SK-N-SH (cell line): Measurements from ENCODE around the gene RNF4. TPM values are rescaled to one million over a fixed set of nuclear protein-coding genes. Genes with fewer than 3 reads are reported as not detected.

Experiments used
- CTCF ChIA-PET: fragments of 300-600, 350-600 bp; formaldehyde crosslinking; extraction: SDS; loops from one replicate; lab custom pipeline; 2021; lab: Yijun Ruan, JAX
- POLR2A ChIA-PET: fragments of 350-600 bp; sonication (Branson Sonifier 250); formaldehyde crosslinking; extraction: SDS; loops from one replicate; lab custom pipeline; 2020; ENCODE audit warnings: antibody characterized with exemption, inconsistent platforms; lab: Yijun Ruan, JAX
- DNase-seq: peaks from one replicate; pipeline ENCODE4 v3.0.0; 2012
- H2AFZ ChIP-seq: fragments of 200-600 bp; sonication (generic); 2 replicates; pipeline ENCODE4 v1.8.1; 2016; ENCODE audit warnings: antibody characterized with exemption, mild to moderate bottlenecking, low read depth
- H3F3A ChIP-seq: fragments of 200-600 bp; sonication (generic); replicated peaks from 2 replicates; pipeline ENCODE3; 2016; ENCODE audit warnings: antibody characterized with exemption, mild to moderate bottlenecking; ENCODE audit not compliant: insufficient read depth
- H3K27ac ChIP-seq, 2 experiments: fragments of 200-500 bp in 1 of 2; fragments of 200-600 bp in 1 of 2; sonication (Bioruptor generic) in 1 of 2; sonication (generic), shearing (Covaris generic) in 1 of 2; 2 replicates each; pipeline versions ENCODE4 v1.5.1 to v1.6.1; 2014 to 2016; ENCODE audit warnings: low read depth in 2 of 2, inconsistent platforms in 1 of 2, low read length in 1 of 2, mild to moderate bottlenecking in 1 of 2, mixed read lengths in 1 of 2
- H3K27me3 ChIP-seq: fragments of 200-600 bp; sonication (generic), shearing (Covaris generic); 2 replicates; pipeline ENCODE4 v1.6.1; 2016; ENCODE audit warnings: mixed run types; ENCODE audit not compliant: insufficient read depth
- H3K36me3 ChIP-seq, 2 experiments: fragments of 200-500 bp in 1 of 2; fragments of 200-600 bp in 1 of 2; sonication (Bioruptor generic) in 1 of 2; sonication (generic) in 1 of 2; replicated peaks in 1 of 2; 2 replicates each; pipeline versions ENCODE3 to v1.5.1; 2014 to 2016; ENCODE audit warnings: low read length in 1 of 2, mild to moderate bottlenecking in 1 of 2; ENCODE audit not compliant: insufficient read depth in 2 of 2, control insufficient read depth in 1 of 2
- H3K4me1 ChIP-seq, 2 experiments: fragments of 200-500 bp in 1 of 2; fragments of 200-600 bp in 1 of 2; sonication (Bioruptor generic) in 1 of 2; sonication (generic), shearing (Covaris generic) in 1 of 2; 2 replicates each; pipeline versions ENCODE4 v1.5.1 to v1.6.1; 2014 to 2016; ENCODE audit warnings: low read depth in 1 of 2, low read length in 1 of 2, mixed run types in 1 of 2; ENCODE audit not compliant: insufficient read depth in 2 of 2, control insufficient read depth in 1 of 2
- H3K4me2 ChIP-seq: fragments of 200-600 bp; sonication (generic), shearing (Covaris generic); 2 replicates; pipeline ENCODE4 v1.6.1; 2017; ENCODE audit warnings: mixed run types
- H3K4me3 ChIP-seq, 2 experiments: fragments of 200-500 bp in 1 of 2; fragments of 200-600 bp in 1 of 2; sonication (Bioruptor generic) in 1 of 2; sonication (generic), shearing (Covaris generic) in 1 of 2; 2 replicates each; pipeline versions ENCODE4 v1.5.1 to v1.8.1; 2014 to 2016; ENCODE audit warnings: low read depth in 2 of 2, inconsistent platforms in 1 of 2, low read length in 1 of 2, mild to moderate bottlenecking in 1 of 2, mixed read lengths in 1 of 2, moderate library complexity in 1 of 2
- H3K79me2 ChIP-seq: fragments of 200-600 bp; sonication (generic); 2 replicates; pipeline ENCODE4 v1.8.1; 2017; ENCODE audit warnings: mild to moderate bottlenecking; ENCODE audit not compliant: insufficient read depth
- H3K9ac ChIP-seq: fragments of 200-600 bp; sonication (generic); 2 replicates; pipeline ENCODE4 v1.6.1; 2017; ENCODE audit warnings: mixed run types
- H3K9me2 ChIP-seq: fragments of 200-600 bp; sonication (generic); 2 replicates; pipeline ENCODE4 v1.6.1; 2017; ENCODE audit warnings: mixed run types
- H3K9me3 ChIP-seq: fragments of 200-600 bp; sonication (generic); 2 replicates; pipeline ENCODE4 v1.6.1; 2017; ENCODE audit warnings: mixed run types, mild to moderate bottlenecking, moderate library complexity
- H4K20me1 ChIP-seq: fragments of 200-600 bp; sonication (generic); 2 replicates; pipeline ENCODE4 v1.6.1; 2017; ENCODE audit warnings: mild to moderate bottlenecking, mixed run types; ENCODE audit not compliant: insufficient read depth
- CHD2 ChIP-seq: fragments of 150-350 bp; IDR thresholded peaks from 2 replicates; pipeline ENCODE4 v1.6.1; 2018; ENCODE audit warnings: low read length; ENCODE audit not compliant: partially characterized antibody
- ELF1 ChIP-seq: IDR thresholded peaks from 2 replicates; pipeline ENCODE4 v1.4.0; 2012
- FOSL2 ChIP-seq: IDR thresholded peaks from 2 replicates; pipeline ENCODE4 v1.4.0; 2012; ENCODE audit warnings: low read depth, mild to moderate bottlenecking, moderate library complexity, borderline replicate concordance
- FOXM1 ChIP-seq: IDR thresholded peaks from 2 replicates; pipeline ENCODE4 v1.4.0; 2012; ENCODE audit warnings: low read depth, mild to moderate bottlenecking
- GATA2 ChIP-seq: sonication (generic); formaldehyde crosslinking; IDR thresholded peaks from 2 replicates; pipeline ENCODE4 v1.5.0; 2020; ENCODE audit warnings: mild to moderate bottlenecking, missing genetic modification reagents
- MEF2A ChIP-seq: IDR thresholded peaks from 2 replicates; pipeline ENCODE4 v1.4.0; 2012; ENCODE audit warnings: low read depth, borderline replicate concordance
- RAD21 ChIP-seq: IDR thresholded peaks from 2 replicates; pipeline ENCODE4 v1.6.1; 2012; ENCODE audit warnings: mild to moderate bottlenecking, low read length
- RFX5 ChIP-seq: IDR thresholded peaks from 2 replicates; pipeline ENCODE4 v1.6.1; 2012; ENCODE audit warnings: mild to moderate bottlenecking, improper control_type of control experiment, low read length
- RXRA ChIP-seq: IDR thresholded peaks from 2 replicates; pipeline ENCODE4 v1.4.0; 2012; ENCODE audit warnings: low read depth, mild to moderate bottlenecking, borderline replicate concordance
- SIN3A ChIP-seq: IDR thresholded peaks from 2 replicates; pipeline ENCODE4 v1.6.1; 2012; ENCODE audit warnings: low read depth, mild to moderate bottlenecking, low read length, moderate library complexity, borderline replicate concordance
- SMC3 ChIP-seq: IDR thresholded peaks from 2 replicates; pipeline ENCODE4 v1.6.1; 2012; ENCODE audit warnings: low read depth, low read length, improper control_type of control experiment
- TAF1 ChIP-seq: IDR thresholded peaks from 2 replicates; pipeline ENCODE4 v1.6.1; 2012; ENCODE audit warnings: low read depth, mild to moderate bottlenecking, low read length, moderate library complexity, borderline replicate concordance
- TCF12 ChIP-seq: IDR thresholded peaks from 2 replicates; pipeline ENCODE4 v1.4.0; 2012
- TEAD4 ChIP-seq: IDR thresholded peaks from 2 replicates; pipeline ENCODE4 v1.4.0; 2012; ENCODE audit warnings: mild to moderate bottlenecking, borderline replicate concordance; ENCODE audit not compliant: insufficient read depth
- YY1 ChIP-seq: IDR thresholded peaks from 2 replicates; pipeline ENCODE4 v1.4.0; 2012; ENCODE audit warnings: low read depth, mild to moderate bottlenecking
- WGBS: methylation state at CpG from one replicate; pipeline ENCODE4 v1.1.6; 2017; ENCODE audit warnings: low lambda C conversion rate; 5-methylcytosine and 5-hydroxymethylcytosine counted together
- polyA plus RNA-seq, 3 experiments: library from polyadenylated mRNA; depleted of rRNA; stranded (reverse); fragments of >200 nt; gene quantifications; 2 replicates each; pipeline ENCODE4 v1.2.3, GENCODE V29; 2012
- TF ChIP-seq, protein P1 (sequence below): fragments of 200-600 bp; sonication (generic); IDR thresholded peaks from 2 replicates; pipeline ENCODE4 v1.6.1; 2017; ENCODE audit warnings: antibody characterized with exemption, mild to moderate bottlenecking, moderate library complexity
- TF ChIP-seq, protein P2 (sequence below): IDR thresholded peaks from 2 replicates; pipeline ENCODE4; 2012
- TF ChIP-seq, protein P3 (sequence below): IDR thresholded peaks from 2 replicates; pipeline ENCODE4 v1.4.0; 2012; ENCODE audit warnings: low read depth, borderline replicate concordance
- TF ChIP-seq, protein P4 (sequence below): fragments of 150-350 bp; IDR thresholded peaks from 2 replicates; pipeline ENCODE4 v1.6.1; 2016; ENCODE audit warnings: mild to moderate bottlenecking, low read depth, low read length
- TF ChIP-seq, protein P5 (sequence below): IDR thresholded peaks from 2 replicates; pipeline ENCODE4 v1.4.0; 2012; ENCODE audit warnings: low read depth, borderline replicate concordance

RNF4 gene
- polyA plus RNA-seq, 1 of the 3 experiments (the other 2 are of a cell fraction) = 60.7 TPM

DNA sequence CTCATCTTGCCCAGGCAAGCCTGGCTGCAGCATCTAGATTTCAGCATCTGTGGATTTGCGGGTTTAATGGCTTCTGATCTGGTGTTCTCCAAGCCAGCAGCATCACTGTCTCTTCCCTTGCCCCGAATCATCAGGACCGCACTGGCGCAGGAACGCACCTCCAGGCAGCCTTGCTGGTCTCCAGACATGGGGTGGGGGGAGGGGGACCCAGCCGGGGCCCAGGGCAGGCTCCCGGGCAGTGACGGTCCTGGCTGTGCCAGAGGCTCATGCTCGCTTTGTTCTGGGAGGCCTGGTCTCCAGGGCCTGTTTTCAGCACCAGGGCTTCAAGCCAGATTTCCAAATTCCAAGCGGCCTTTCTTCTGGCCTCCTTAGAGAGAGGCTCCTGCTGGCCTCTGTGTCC, 45.2 kb upstream of the RNF4 start:
- TF ChIP-seq TAF1 (no peak), CHD2 (no peak), GATA2 (no peak), SIN3A (no peak), RXRA (no peak), YY1 (no peak), FOSL2 (no peak), ELF1 (no peak), TCF12 (no peak), RAD21 (no peak), MEF2A (no peak), RFX5 (no peak), SMC3 (no peak), FOXM1 (no peak), TEAD4 (no peak)
- TF ChIP-seq, protein P1, sequence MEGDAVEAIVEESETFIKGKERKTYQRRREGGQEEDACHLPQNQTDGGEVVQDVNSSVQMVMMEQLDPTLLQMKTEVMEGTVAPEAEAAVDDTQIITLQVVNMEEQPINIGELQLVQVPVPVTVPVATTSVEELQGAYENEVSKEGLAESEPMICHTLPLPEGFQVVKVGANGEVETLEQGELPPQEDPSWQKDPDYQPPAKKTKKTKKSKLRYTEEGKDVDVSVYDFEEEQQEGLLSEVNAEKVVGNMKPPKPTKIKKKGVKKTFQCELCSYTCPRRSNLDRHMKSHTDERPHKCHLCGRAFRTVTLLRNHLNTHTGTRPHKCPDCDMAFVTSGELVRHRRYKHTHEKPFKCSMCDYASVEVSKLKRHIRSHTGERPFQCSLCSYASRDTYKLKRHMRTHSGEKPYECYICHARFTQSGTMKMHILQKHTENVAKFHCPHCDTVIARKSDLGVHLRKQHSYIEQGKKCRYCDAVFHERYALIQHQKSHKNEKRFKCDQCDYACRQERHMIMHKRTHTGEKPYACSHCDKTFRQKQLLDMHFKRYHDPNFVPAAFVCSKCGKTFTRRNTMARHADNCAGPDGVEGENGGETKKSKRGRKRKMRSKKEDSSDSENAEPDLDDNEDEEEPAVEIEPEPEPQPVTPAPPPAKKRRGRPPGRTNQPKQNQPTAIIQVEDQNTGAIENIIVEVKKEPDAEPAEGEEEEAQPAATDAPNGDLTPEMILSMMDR = no peak
- TF ChIP-seq, protein P2, sequence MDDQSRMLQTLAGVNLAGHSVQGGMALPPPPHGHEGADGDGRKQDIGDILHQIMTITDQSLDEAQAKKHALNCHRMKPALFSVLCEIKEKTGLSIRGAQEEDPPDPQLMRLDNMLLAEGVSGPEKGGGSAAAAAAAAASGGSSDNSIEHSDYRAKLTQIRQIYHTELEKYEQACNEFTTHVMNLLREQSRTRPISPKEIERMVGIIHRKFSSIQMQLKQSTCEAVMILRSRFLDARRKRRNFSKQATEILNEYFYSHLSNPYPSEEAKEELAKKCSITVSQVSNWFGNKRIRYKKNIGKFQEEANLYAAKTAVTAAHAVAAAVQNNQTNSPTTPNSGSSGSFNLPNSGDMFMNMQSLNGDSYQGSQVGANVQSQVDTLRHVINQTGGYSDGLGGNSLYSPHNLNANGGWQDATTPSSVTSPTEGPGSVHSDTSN = no peak
- TF ChIP-seq, protein P3, sequence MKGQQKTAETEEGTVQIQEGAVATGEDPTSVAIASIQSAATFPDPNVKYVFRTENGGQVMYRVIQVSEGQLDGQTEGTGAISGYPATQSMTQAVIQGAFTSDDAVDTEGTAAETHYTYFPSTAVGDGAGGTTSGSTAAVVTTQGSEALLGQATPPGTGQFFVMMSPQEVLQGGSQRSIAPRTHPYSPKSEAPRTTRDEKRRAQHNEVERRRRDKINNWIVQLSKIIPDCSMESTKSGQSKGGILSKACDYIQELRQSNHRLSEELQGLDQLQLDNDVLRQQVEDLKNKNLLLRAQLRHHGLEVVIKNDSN = no peak
- TF ChIP-seq, protein P4, sequence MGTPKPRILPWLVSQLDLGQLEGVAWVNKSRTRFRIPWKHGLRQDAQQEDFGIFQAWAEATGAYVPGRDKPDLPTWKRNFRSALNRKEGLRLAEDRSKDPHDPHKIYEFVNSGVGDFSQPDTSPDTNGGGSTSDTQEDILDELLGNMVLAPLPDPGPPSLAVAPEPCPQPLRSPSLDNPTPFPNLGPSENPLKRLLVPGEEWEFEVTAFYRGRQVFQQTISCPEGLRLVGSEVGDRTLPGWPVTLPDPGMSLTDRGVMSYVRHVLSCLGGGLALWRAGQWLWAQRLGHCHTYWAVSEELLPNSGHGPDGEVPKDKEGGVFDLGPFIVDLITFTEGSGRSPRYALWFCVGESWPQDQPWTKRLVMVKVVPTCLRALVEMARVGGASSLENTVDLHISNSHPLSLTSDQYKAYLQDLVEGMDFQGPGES = no peak
- TF ChIP-seq, protein P5, sequence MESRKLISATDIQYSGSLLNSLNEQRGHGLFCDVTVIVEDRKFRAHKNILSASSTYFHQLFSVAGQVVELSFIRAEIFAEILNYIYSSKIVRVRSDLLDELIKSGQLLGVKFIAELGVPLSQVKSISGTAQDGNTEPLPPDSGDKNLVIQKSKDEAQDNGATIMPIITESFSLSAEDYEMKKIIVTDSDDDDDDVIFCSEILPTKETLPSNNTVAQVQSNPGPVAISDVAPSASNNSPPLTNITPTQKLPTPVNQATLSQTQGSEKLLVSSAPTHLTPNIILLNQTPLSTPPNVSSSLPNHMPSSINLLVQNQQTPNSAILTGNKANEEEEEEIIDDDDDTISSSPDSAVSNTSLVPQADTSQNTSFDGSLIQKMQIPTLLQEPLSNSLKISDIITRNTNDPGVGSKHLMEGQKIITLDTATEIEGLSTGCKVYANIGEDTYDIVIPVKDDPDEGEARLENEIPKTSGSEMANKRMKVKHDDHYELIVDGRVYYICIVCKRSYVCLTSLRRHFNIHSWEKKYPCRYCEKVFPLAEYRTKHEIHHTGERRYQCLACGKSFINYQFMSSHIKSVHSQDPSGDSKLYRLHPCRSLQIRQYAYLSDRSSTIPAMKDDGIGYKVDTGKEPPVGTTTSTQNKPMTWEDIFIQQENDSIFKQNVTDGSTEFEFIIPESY = no peak
- TF ChIP-seq, all 33 proteins: peak for 0
- Histone ChIP-seq H4K20me1 (no peaks in the 10 kb centered on the region), H3K9ac (no peak overlapping the region), H3K27ac (no peak overlapping the region), H3K4me2 (no peak overlapping the region), H3K4me1 (peaks cover 0 to 16% of the 10 kb centered on the region in 2 experiments; a peak in 1 of 4 replicates), H3K27me3 (peaks cover 31% of the 10 kb centered on the region), H3K79me2 (no peaks in the 10 kb centered on the region), H2AFZ (no peak overlapping the region), H3K4me3 (no peak overlapping the region), H3K36me3 (no peaks in the 10 kb centered on the region), H3K9me2 (no peaks in the 10 kb centered on the region), H3K9me3 (no peaks in the 10 kb centered on the region), H3F3A (no peaks in the 10 kb centered on the region)
- no peak for DNase-seq
- WGBS = 85% methylated on average over 5 of the region's 10 CpGs
- ChIA-PET CTCF (interaction anchor here (2.7 kb wide), 1 partner anchor 13 kb away, joined by 9 read pairs; no protein-coding TSS in a partner anchor), POLR2A (no interaction called here)
